ENCODE results near the gene PREB. TPM values are rescaled to one million over a fixed set of nuclear protein-coding genes. Genes with fewer than 3 reads are reported as not detected.

PREB gene
- total and polyA plus RNA-seq, 2 of the 13 experiments (the other 11 are each of a cell fraction or from before 2014, with no cell fraction given): 112 to 192 TPM

GRCh38 chr2:27123302-27124150 lies 10.9 kb downstream of the PREB start, which contains the start of gene ABHD1 (continued):
- TF ChIP-seq ZZZ3 (CRISPR knock-in tag; IDR thresholded peaks at IDR 0.05; ENCODE audit: borderline replicate concordance) (peak; percentile 62; the same call in 1 of the 2 replicates), ELF4 (CRISPR knock-in tag; IDR thresholded peaks at IDR 0.05; ENCODE audit: borderline replicate concordance) (no peak), ZMYM3 (CRISPR knock-in tag; IDR thresholded peaks at IDR 0.05) (peak; percentile 28; the same call in 1 of the 2 replicates), SOX6 (IDR thresholded peaks at IDR 0.05) (no peak), SOX6 (CRISPR knock-in tag; IDR thresholded peaks at IDR 0.05) (peak; percentile 58), PREB (CRISPR knock-in tag; IDR thresholded peaks at IDR 0.05) (no peak), CREM (IDR thresholded peaks at IDR 0.05) (no peak), CREM (CRISPR knock-in tag; IDR thresholded peaks at IDR 0.05) (no peak), ZNF777 (CRISPR knock-in tag; IDR thresholded peaks at IDR 0.05) (peak; percentile 60; the same call in 1 of the 2 replicates), BORCS8-MEF2B (CRISPR knock-in tag; IDR thresholded peaks at IDR 0.05) (no peak), MED8 (CRISPR knock-in tag; IDR thresholded peaks at IDR 0.05; ENCODE audit: insufficient replicate concordance) (no peak), AGO1 (IDR thresholded peaks at IDR 0.05; ENCODE audit: low read depth, low read length, poor library complexity, severe bottlenecking) (peak; percentile 57), SP140L (CRISPR knock-in tag; IDR thresholded peaks at IDR 0.05; ENCODE audit: borderline replicate concordance) (no peak), ZNF441 (CRISPR knock-in tag; IDR thresholded peaks at IDR 0.05; ENCODE audit: borderline replicate concordance) (no peak), THAP7 (CRISPR knock-in tag; IDR thresholded peaks at IDR 0.05) (peak; percentile 35; the same call in 1 of the 2 replicates), MXD3 (CRISPR knock-in tag; IDR thresholded peaks at IDR 0.05) (no peak; the same call in 1 of the 2 replicates), ZSCAN22 (CRISPR knock-in tag; IDR thresholded peaks at IDR 0.05) (0 out of 2 replicates have a peak, but pooled peaks have one; percentile 61), ZNF180 (CRISPR knock-in tag; IDR thresholded peaks at IDR 0.05; ENCODE audit: borderline replicate concordance, low read depth) (no peak), CSRNP2 (CRISPR knock-in tag; conservative IDR thresholded peaks at IDR 0.05; ENCODE audit: low read depth) (no peak), ZFP41 (CRISPR knock-in tag; IDR thresholded peaks at IDR 0.05; ENCODE audit: borderline replicate concordance) (peak; percentile 86; the same call in 1 of the 2 replicates), ETV6 (CRISPR knock-in tag; conservative IDR thresholded peaks at IDR 0.05) (no peak), KAT7 (CRISPR knock-in tag; IDR thresholded peaks at IDR 0.05; ENCODE audit: borderline replicate concordance) (no peak), ZSCAN5A (CRISPR knock-in tag; IDR thresholded peaks at IDR 0.05; ENCODE audit: borderline replicate concordance) (no peak)

Measured in HepG2 (cell line).